CD1c-positive myeloid dendritic cell (primary cell): ENCODE measurements around the gene NCKAP5L.
"Not testable (repeated sequence)": the region's sequence is repeated elsewhere in the genome, so short reads cannot be mapped to it uniquely, and the experiment has no call there.

Experiments
- DNase-seq: peaks from one replicate; pipeline ENCODE4 v3.0.0-alpha.2; 2016; ENCODE audit errors: extremely low spot score

Gene NCKAP5L

GRCh38 chr12:49864798-49865090, 36.5 kb upstream of the NCKAP5L start:
- DNase-seq, result no peak

- DNase-seq, result no peak
These were observed 36.0 kb upstream of the NCKAP5L start for GRCh38 chr12:49863946-49864797.

DNA sequence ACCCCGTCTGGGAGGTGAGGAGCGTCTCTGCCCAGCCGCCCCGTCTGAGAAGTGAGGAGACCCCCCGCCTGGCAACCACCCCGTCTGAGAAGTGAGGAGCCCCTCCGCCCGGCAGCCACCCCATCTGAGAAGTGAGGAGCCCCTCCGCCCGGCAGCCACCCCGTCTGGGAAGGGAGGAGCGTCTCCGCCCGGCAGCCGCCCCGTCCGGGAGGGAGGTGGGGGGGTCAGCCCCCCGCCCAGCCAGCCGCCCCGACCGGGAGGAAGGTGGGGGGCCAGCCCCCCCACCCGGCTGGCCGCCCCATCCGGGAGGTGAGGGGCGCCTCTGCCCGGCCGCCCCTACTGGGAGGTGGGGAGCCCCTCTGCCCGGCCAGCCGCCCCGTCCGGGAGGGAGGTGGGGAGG, 32.7 kb upstream of the NCKAP5L start:
- not testable (repeated sequence) for DNase-seq

DNA sequence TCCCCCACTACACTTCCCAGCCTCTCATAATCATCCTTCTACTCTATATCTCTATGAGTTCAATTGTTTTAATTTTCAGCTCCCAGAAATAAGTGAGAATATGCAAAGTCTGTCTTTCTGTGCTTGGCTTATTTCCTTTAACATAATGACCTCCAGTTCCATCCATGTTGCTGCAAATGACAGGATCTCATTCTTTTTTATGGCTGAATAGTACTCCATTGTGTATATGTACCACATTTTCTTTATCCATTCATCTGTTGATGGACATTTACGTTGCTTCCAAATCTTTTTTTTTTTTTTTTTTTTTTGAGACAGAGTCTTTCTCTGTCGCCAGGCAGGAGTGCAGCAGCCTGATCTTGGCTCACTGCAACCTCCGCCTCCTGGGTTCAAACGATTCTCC, 27.7 kb upstream of the NCKAP5L start:
- DNase-seq, result not testable (repeated sequence)

DNA sequence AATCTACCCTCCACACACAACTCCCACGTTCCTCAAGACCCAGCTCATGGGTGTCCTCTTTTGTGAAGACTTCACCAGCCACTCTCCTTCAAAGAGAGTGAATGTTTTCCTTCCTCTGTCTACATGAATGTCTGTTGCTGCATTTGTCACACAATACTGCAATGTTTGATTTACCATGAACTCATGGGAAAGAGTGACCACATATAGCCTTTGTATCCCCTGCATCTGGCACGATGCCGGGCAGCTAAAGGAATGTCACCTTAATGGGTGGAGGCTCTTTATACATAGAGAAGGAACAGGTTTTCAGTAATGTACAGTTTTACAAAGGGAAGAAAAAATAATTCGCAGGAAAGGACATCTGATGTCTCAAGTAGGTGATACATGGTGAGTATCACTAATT, 26.8 kb upstream of the NCKAP5L start:
- no peak for DNase-seq

- DNase-seq, result no peak
These were observed 25.5 kb upstream of the NCKAP5L start for GRCh38 chr12:49853671-49854070.

- no peak for DNase-seq
These were observed 18.9 kb upstream of the NCKAP5L start for GRCh38 chr12:49847161-49847560.

DNA sequence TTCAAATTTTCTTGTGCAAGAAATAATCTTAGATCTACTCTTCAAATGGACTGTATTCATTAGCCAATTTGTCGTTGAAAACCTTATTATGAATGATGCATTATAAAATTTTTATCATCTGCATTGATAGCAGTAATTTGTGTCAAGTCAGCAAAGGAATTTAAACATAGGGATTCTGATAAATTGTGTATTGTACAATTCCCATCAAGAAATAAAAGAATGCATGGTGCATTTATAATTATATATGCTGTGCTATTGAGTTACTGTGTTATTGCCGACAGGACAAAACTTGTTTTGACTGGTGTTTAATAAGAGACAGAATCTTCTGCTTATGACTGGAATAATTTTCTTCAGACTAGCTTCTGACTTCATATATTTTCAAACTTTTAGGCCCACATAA, 17.8 kb upstream of the NCKAP5L start:
- no peak for DNase-seq

GRCh38 chr12:49843876-49844437, 15.7 kb upstream of the NCKAP5L start:
- DNase-seq, result no peak

- DNase-seq, result no peak
These were observed 15.2 kb upstream of the NCKAP5L start for GRCh38 chr12:49843411-49843810.

DNA sequence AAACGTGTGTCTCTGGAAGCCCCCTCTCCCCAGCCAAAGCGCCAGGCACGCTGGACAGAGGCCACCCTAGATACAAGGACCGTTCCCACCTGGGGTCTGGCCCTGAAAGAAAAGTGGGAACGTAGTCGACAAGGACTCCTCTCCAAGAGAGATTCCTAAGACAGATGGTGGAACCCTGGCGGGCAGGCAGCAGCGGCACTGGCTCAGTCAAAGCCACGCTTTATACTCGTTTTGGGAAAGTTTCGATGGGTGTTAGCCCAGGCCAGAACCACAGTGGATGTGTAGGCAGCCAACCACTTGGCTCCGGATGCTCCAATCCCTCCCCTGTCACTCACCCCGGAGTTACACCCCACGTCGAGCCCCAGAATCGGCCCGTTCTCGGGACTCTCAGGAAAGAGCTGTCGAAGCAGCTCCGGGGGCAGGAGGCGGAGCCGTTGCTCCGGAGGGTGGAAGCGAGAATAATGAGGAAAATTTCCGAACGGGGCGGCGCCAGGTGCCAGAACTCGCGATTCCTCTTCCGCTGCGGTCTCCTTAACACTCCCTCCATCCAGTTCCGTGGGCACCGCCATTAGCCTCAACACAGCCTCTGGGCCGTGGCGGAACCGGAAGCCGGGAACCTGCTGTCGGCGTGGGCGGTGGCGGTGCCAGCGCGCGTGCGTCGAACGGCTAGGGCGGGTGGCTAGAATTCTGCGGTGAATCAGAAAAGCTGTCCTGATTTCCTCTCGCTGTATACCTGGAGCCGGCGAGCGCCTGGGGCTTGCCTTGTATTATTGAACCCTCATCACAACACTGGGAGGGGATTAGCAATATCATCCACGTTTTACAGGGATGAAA, 14.5 kb upstream of the NCKAP5L start, which contains the start of gene BCDIN3D:
Gene BCDIN3D (minus strand): TSS at position 588 of the 834 bp plus-strand sequence. CDS start 19 bp downstream, at position 569.
- peak; percentile 97 for DNase-seq

GRCh38 chr12:49838973-49839633, 10.9 kb upstream of the NCKAP5L start:
- DNase-seq, result peak; percentile 77

GRCh38 chr12:49832836-49833421, 4.7 kb upstream of the NCKAP5L start:
- DNase-seq, result no peak

DNA sequence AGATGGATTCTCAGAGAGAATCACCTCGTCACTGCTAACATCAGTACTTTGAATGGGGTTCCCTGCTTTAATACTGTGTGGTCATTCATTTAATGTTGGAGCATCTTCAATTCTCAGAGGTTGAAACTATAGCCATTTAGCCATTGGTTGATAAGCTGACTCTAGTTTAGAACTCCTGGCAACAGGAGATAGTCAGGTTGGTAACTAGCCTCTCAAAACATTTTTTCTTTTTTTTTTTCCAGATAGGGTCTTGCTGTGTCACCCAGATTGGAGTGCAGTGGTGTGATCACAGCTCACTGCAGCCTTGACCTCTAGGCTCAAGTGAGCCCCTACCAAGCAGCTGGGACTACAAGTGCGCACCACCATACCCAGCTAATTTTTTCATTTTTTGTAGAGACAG, 3.5 kb upstream of the NCKAP5L start:
- DNase-seq, result no peak

GRCh38 chr12:49827401-49828099, 663 bp downstream of the NCKAP5L start:
- peak; percentile 62 for DNase-seq

- peak; percentile 42 for DNase-seq
These were observed 1.2 kb downstream of the NCKAP5L start for GRCh38 chr12:49827051-49827400.

GRCh38 chr12:49825971-49826421, 2.2 kb downstream of the NCKAP5L start:
- DNase-seq, result no peak

DNA sequence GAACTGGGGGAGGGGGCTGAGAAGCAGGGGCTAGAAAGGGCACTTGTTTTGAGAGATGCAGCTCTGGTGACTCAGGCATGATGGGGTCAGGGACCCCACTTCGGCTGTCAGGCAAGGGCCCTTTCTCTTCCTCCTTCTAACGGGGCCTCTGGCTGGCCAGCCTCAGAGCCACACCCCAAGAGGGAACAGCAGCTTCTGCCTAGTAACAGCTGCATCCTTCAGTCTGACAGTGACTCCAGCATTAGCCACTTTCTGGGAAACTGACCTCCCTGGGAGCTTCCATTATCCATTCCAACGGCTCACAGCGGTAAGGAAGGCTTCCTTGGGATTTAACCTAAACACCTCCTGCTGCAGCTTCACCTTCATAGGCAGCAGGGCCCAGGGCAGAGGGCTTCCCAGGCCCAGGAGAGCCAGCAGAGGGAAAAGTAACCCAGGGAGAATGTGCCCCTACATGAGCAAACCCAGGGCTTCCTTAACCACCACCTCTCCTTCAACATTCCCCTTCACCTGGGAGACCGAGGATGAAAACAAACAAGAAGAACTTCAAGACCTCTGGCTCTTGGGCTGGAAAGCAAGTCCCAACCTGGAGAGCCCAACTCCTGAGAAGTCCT, 2.7 kb downstream of the NCKAP5L start:
- peak; percentile 87 for DNase-seq

GRCh38 chr12:49824895-49825294, 3.3 kb downstream of the NCKAP5L start:
- peak; percentile 91 for DNase-seq

- DNase-seq, result no peak
These were observed 3.8 kb downstream of the NCKAP5L start for GRCh38 chr12:49824416-49824815.

GRCh38 chr12:49823951-49824350, 4.3 kb downstream of the NCKAP5L start:
- DNase-seq, result no peak
